Tibial nerve (tissue), 3 donors: ENCODE data around the gene GPC6.

Experiments
- CTCF ChIP-seq, 5 experiments: fragments of 200-600 bp in 3 of 5; fragments of 450-650 bp in 2 of 5; sonication (generic) in 3 of 5; IDR thresholded peaks; one replicate each; pipeline ENCODE4 v1.5.1; 2016 to 2019; ENCODE audit warnings: antibody characterized with exemption in 5 of 5, mild to moderate bottlenecking in 3 of 5, moderate library complexity in 2 of 5
- POLR2A ChIP-seq, 2 donors: fragments of 450-650 bp; IDR thresholded peaks; one replicate each; pipeline ENCODE4 v1.6.1; 2017; ENCODE audit warnings: antibody characterized with exemption in 2 of 2, mild to moderate bottlenecking in 2 of 2, moderate library complexity in 2 of 2

GRCh38 chr13:93320942-93321341, 94.3 kb downstream of the GPC6 start:
- TF ChIP-seq POLR2A (IDR thresholded peaks at IDR 0.05) (no peak), CTCF (IDR thresholded peaks at IDR 0.05) (no peak)
